ENCODE results near the gene STPG3. TPM values are rescaled to one million over a fixed set of nuclear protein-coding genes. Genes with fewer than 3 reads are reported as not detected.
A peak's percentile ranks its signal among the peaks of the same experiment; 100 is the strongest.

Gene STPG3
- total and polyA plus RNA-seq, 2 of the 13 experiments (the other 11 are each of a cell fraction or from before 2014, with no cell fraction given), result not detected

- TF ChIP-seq CBX1 (IDR thresholded peaks at IDR 0.05; ENCODE audit: low read depth) (no peak), FOXC1 (CRISPR knock-in tag; IDR thresholded peaks at IDR 0.05; ENCODE audit: borderline replicate concordance) (0 out of 2 replicates have a peak, but pooled peaks have one; percentile 57), SCMH1 (CRISPR knock-in tag; IDR thresholded peaks at IDR 0.05; ENCODE audit: borderline replicate concordance) (no peak), ZNF17 (CRISPR knock-in tag; IDR thresholded peaks at IDR 0.05) (no peak), FOXP4 (CRISPR knock-in tag; IDR thresholded peaks at IDR 0.05) (no peak), SP4 (CRISPR knock-in tag; IDR thresholded peaks at IDR 0.05) (peak; percentile 61), ZNF12 (CRISPR knock-in tag; IDR thresholded peaks at IDR 0.05) (no peak), MIER2 (CRISPR knock-in tag; IDR thresholded peaks at IDR 0.05) (no peak), BHLHE40 (IDR thresholded peaks at IDR 0.05; ENCODE audit: low read length) (no peak), MYNN (CRISPR knock-in tag; IDR thresholded peaks at IDR 0.05; ENCODE audit: low read depth) (no peak), TRIM22 (IDR thresholded peaks at IDR 0.05) (no peak), NFYB (CRISPR knock-in tag; IDR thresholded peaks at IDR 0.05) (no peak), NFKBIZ (CRISPR knock-in tag; IDR thresholded peaks at IDR 0.05) (no peak), EED (CRISPR knock-in tag; IDR thresholded peaks at IDR 0.05) (no peak), KAT7 (CRISPR knock-in tag; IDR thresholded peaks at IDR 0.05; ENCODE audit: borderline replicate concordance) (no peak), REPIN1 (CRISPR knock-in tag; IDR thresholded peaks at IDR 0.05; ENCODE audit: borderline replicate concordance, low read depth) (peak; percentile 20; the same call in 1 of the 2 replicates), ISX (CRISPR knock-in tag; conservative IDR thresholded peaks at IDR 0.05) (no peak), ZNF3 (CRISPR knock-in tag; IDR thresholded peaks at IDR 0.05) (no peak), ZNF652 (CRISPR knock-in tag; IDR thresholded peaks at IDR 0.05; ENCODE audit: borderline replicate concordance, low read depth) (no peak), TBP (CRISPR knock-in tag; IDR thresholded peaks at IDR 0.05) (no peak), ZSCAN22 (CRISPR knock-in tag; IDR thresholded peaks at IDR 0.05) (0 out of 2 replicates have a peak, but pooled peaks have one; percentile 19), ZMYM2 (CRISPR knock-in tag; IDR thresholded peaks at IDR 0.05) (no peak), AGO1 (IDR thresholded peaks at IDR 0.05; ENCODE audit: low read depth, low read length, poor library complexity, severe bottlenecking) (peak; percentile 31), ZNF251 (CRISPR knock-in tag; IDR thresholded peaks at IDR 0.05) (no peak), ZNF557 (CRISPR knock-in tag; IDR thresholded peaks at IDR 0.05) (no peak), ZNF30 (CRISPR knock-in tag; IDR thresholded peaks at IDR 0.05) (no peak), MED8 (CRISPR knock-in tag; IDR thresholded peaks at IDR 0.05; ENCODE audit: insufficient replicate concordance) (no peak)
- TF ChIP-seq, protein P1, sequence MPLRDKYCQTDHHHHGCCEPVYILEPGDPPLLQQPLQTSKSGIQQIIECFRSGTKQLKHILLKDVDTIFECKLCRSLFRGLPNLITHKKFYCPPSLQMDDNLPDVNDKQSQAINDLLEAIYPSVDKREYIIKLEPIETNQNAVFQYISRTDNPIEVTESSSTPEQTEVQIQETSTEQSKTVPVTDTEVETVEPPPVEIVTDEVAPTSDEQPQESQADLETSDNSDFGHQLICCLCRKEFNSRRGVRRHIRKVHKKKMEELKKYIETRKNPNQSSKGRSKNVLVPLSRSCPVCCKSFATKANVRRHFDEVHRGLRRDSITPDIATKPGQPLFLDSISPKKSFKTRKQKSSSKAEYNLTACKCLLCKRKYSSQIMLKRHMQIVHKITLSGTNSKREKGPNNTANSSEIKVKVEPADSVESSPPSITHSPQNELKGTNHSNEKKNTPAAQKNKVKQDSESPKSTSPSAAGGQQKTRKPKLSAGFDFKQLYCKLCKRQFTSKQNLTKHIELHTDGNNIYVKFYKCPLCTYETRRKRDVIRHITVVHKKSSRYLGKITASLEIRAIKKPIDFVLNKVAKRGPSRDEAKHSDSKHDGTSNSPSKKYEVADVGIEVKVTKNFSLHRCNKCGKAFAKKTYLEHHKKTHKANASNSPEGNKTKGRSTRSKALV (CRISPR knock-in tag; IDR thresholded peaks at IDR 0.05), result peak; percentile 72
Measured at GRCh38 chr9:137217276-137218211, 33.5 kb upstream of the STPG3 start (continued).

All from HepG2 (cell line).